ENCODE results near the gene IQCM.

DNA sequence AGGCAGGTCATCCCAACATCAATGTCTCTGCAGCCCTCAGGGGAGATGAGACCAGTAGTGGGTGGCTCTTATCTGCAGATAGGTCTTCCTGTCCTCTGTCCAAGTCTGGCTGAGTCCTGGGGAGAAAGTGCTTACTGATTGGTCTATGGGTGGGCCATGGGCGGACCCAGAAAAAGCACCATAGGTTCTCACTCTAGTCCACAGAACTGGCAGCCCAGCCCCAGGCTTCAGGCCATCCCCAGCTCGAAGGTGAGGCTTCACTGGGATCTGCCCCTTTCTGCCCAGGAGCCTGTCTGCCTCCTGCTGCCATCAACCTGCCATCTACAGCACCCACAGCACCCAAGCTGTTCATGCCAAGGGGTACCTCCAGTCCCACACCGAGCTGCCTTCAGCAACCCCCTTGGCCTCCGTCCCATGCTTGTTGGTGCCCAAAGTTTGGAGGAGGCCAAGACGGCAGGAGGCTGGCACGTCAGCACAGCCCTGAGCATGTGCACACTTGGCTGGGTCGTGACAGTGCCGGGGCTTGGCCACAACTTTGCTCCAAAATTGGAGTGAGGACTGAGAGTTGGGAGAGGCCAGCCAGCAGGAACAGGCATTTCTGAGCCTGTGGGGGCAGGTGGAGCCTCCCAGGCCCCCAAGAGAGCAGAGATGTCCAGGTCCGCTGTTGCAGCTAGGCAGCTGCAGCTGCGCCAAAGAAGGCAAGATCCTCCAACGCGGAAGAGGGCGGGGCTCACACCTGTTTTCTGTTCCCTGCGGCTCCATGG, 99.6 kb downstream of the IQCM start:
- TF ChIP-seq HDGF (IDR thresholded peaks at IDR 0.05; ENCODE audit: borderline replicate concordance) (no peak), SUZ12 (IDR thresholded peaks at IDR 0.05) (no peak), ELF4 (IDR thresholded peaks at IDR 0.05) (no peak), L3MBTL2 (conservative IDR thresholded peaks at IDR 0.05) (no peak), ZNF384 (IDR thresholded peaks at IDR 0.05) (no peak), FOXA1 (IDR thresholded peaks at IDR 0.05) (no peak), SP1 (IDR thresholded peaks at IDR 0.05) (no peak), FOXM1 (IDR thresholded peaks at IDR 0.05; ENCODE audit: borderline replicate concordance) (no peak), FOXK2 (IDR thresholded peaks at IDR 0.05) (no peak), ARNT (IDR thresholded peaks at IDR 0.05) (no peak)
- TF ChIP-seq, protein P1, sequence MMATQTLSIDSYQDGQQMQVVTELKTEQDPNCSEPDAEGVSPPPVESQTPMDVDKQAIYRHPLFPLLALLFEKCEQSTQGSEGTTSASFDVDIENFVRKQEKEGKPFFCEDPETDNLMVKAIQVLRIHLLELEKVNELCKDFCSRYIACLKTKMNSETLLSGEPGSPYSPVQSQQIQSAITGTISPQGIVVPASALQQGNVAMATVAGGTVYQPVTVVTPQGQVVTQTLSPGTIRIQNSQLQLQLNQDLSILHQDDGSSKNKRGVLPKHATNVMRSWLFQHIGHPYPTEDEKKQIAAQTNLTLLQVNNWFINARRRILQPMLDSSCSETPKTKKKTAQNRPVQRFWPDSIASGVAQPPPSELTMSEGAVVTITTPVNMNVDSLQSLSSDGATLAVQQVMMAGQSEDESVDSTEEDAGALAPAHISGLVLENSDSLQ (IDR thresholded peaks at IDR 0.05): no peak
